Measurements from ENCODE around the gene BRCA2.

Gene BRCA2

GRCh38 chr13:32362574-32362973 lies 47.3 kb downstream of the BRCA2 start:
- DNase-seq (ENCODE audit: extremely low read depth, low read depth) = no peak
- TF ChIP-seq, protein P1, sequence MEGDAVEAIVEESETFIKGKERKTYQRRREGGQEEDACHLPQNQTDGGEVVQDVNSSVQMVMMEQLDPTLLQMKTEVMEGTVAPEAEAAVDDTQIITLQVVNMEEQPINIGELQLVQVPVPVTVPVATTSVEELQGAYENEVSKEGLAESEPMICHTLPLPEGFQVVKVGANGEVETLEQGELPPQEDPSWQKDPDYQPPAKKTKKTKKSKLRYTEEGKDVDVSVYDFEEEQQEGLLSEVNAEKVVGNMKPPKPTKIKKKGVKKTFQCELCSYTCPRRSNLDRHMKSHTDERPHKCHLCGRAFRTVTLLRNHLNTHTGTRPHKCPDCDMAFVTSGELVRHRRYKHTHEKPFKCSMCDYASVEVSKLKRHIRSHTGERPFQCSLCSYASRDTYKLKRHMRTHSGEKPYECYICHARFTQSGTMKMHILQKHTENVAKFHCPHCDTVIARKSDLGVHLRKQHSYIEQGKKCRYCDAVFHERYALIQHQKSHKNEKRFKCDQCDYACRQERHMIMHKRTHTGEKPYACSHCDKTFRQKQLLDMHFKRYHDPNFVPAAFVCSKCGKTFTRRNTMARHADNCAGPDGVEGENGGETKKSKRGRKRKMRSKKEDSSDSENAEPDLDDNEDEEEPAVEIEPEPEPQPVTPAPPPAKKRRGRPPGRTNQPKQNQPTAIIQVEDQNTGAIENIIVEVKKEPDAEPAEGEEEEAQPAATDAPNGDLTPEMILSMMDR (IDR thresholded peaks at IDR 0.05; ENCODE audit: low read depth, low read length) = no peak

- DNase-seq (ENCODE audit: extremely low read depth, low read depth) = no peak
- TF ChIP-seq, protein P1 (IDR thresholded peaks at IDR 0.05; ENCODE audit: low read depth, low read length) = no peak
These were observed 55.5 kb downstream of the BRCA2 start for GRCh38 chr13:32370805-32371204.

DNA sequence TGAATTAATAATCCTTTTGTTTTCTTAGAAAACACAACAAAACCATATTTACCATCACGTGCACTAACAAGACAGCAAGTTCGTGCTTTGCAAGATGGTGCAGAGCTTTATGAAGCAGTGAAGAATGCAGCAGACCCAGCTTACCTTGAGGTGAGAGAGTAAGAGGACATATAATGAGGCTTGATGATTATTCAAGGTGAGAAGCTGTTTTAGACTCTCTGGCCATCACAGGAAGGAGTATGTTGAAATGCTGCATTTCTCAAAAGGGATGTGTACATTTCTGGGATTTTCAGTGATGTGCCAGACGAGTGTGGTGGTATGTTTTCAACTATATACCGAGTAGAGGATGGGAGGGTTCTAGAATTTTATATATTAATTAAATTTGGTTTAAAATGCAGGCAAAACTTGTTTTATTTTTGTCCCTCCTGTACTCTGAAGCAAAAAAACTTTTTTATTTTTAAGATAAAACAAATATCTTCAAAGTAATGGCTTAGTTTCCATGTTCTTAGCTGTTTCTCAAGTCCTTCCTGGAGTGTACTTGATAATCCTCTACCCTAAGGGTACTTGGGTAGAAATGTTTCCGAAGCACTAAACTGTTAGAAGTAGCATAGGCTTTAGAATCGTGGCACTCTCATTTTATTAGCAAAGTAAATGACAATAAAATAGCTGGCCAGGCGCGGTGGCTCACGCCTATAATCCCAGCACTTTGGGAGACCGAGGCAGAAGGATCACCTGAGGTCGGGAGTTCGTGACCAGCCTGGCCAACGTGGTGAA lies 61.5 kb downstream of the BRCA2 start:
- no peak for DNase-seq (ENCODE audit: extremely low read depth, low read depth)
- TF ChIP-seq, protein P1 (IDR thresholded peaks at IDR 0.05; ENCODE audit: low read depth, low read length) = no peak

- no peak for DNase-seq (ENCODE audit: extremely low read depth, low read depth)
- TF ChIP-seq, protein P1 (IDR thresholded peaks at IDR 0.05; ENCODE audit: low read depth, low read length) = no peak
These were observed 62.7 kb downstream of the BRCA2 start for GRCh38 chr13:32378012-32378411.

DNA sequence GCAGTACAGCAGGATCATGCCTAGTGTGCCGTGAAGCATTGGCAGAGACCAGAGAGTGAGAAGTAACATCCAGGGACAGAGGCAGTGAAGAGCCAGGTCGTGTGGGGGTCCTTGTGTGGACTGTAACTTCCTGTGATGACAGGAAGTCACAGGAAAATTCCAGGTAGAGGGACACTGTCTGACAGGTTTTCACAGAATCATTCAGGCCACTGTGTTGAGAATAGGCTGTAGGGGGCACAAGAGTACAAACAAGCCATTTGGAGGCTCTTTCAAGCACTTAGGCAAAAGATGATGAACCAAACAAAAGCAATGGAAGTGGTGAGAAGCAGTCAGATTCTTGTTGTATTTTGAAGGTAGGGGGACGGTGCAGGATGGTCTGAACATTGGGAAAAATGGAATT lies 66.2 kb downstream of the BRCA2 start:
- peak; percentile 3 for DNase-seq (ENCODE audit: extremely low read depth, low read depth)
- TF ChIP-seq, protein P1 (IDR thresholded peaks at IDR 0.05; ENCODE audit: low read depth, low read length) = peak; percentile 49

- TF ChIP-seq, protein P1 (IDR thresholded peaks at IDR 0.05; ENCODE audit: low read depth, low read length) = no peak
- DNase-seq (ENCODE audit: extremely low read depth, low read depth) = no peak
These were observed 68.7 kb downstream of the BRCA2 start for GRCh38 chr13:32383836-32384618.

DNA sequence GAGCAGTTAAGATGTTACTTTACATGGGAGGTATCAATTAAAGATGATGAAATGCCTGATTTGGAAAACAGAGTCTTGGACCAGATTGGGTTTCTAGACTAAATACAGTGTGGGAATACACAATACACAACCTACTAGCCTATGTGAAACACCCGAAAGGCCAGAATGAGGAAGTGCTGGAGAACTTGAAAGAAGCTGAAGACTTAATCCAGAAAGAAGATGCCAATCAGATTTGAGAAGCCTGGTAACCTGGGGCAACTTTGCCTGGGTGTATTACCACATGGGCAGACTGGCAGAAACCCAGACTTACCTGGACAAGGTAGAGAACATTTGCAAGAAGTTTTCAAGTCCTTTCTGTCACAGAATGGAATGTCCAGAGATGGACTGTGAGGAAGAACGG lies 69.4 kb downstream of the BRCA2 start:
- DNase-seq (ENCODE audit: extremely low read depth, low read depth) = no peak
- TF ChIP-seq, protein P1 (IDR thresholded peaks at IDR 0.05; ENCODE audit: low read depth, low read length) = no peak

All from AG09319 (cell line).